HepG2 (cell line): ENCODE data around the gene FBXO10. TPM values are rescaled to one million over a fixed set of nuclear protein-coding genes. Genes with fewer than 3 reads are reported as not detected.

Experiments
- AGO2 ChIP-seq: fragments of 200-400 bp; formaldehyde crosslinking; optimal IDR thresholded peaks from 2 replicates; pipeline ENCODE3; 2017; ENCODE audit warnings: mild to moderate bottlenecking, low read depth, low read length, moderate library complexity
- GMEB2 ChIP-seq: IDR thresholded peaks from 2 replicates; pipeline ENCODE4 v1.6.1; 2016; ENCODE audit warnings: missing biosample characterization, missing genetic modification reagents, low read depth
- LRRFIP1 ChIP-seq: sonication (generic); formaldehyde crosslinking; conservative IDR thresholded peaks from 2 replicates; pipeline ENCODE4 v1.4.0; 2020; ENCODE audit warnings: missing genetic modification reagents
- NFE2 ChIP-seq: sonication (generic); formaldehyde crosslinking; IDR thresholded peaks from 2 replicates; pipeline ENCODE4 v1.4.0; 2020; ENCODE audit warnings: missing genetic modification reagents
- NFYB ChIP-seq: sonication (generic); formaldehyde crosslinking; IDR thresholded peaks from 2 replicates; pipeline ENCODE4 v1.4.0; 2020; ENCODE audit warnings: missing genetic modification reagents
- POGK ChIP-seq: sonication (generic); formaldehyde crosslinking; conservative IDR thresholded peaks from 2 replicates; pipeline ENCODE4 v1.8.0; 2022; ENCODE audit warnings: mild to moderate bottlenecking, moderate library complexity, missing genetic modification reagents
- RNF2 ChIP-seq: fragments of 450-650 bp; conservative IDR thresholded peaks from 2 replicates; pipeline ENCODE4 v1.6.1; 2016; ENCODE audit warnings: low read depth
- SRY ChIP-seq: sonication (generic); formaldehyde crosslinking; IDR thresholded peaks from 2 replicates; pipeline ENCODE4 v1.8.0; 2022; ENCODE audit warnings: mild to moderate bottlenecking, missing genetic modification reagents
- TOE1 ChIP-seq: sonication (generic); formaldehyde crosslinking; IDR thresholded peaks from 2 replicates; pipeline ENCODE4 v1.4.0; 2020; ENCODE audit warnings: mild to moderate bottlenecking, missing genetic modification reagents
- ZFP82 ChIP-seq: sonication (generic); formaldehyde crosslinking; IDR thresholded peaks from 2 replicates; pipeline ENCODE4 v1.5.1; 2020; ENCODE audit warnings: mild to moderate bottlenecking, missing genetic modification reagents, borderline replicate concordance
- ZNF281 ChIP-seq: sonication (generic); formaldehyde crosslinking; IDR thresholded peaks from 2 replicates; pipeline ENCODE4 v1.4.0; 2020; ENCODE audit warnings: missing genetic modification reagents, borderline replicate concordance
- ZSCAN21 ChIP-seq: sonication (generic); formaldehyde crosslinking; IDR thresholded peaks from 2 replicates; pipeline ENCODE4 v1.8.0; 2022; ENCODE audit warnings: mild to moderate bottlenecking, missing genetic modification reagents, moderate library complexity, borderline replicate concordance
- polyA plus RNA-seq, 8 experiments: library from polyadenylated mRNA; depleted of rRNA in 3 of 8; stranded (reverse) in 7 of 8; unstranded in 1 of 8; fragments of >200 nt; fragmentation: Illumina TruSeq in 4 of 8; extraction: Trizol in 4 of 8; gene quantifications; 2 replicates each; pipeline versions ENCODE4 v1.2.1 to v1.2.3, GENCODE V29; 2011 to 2016; ENCODE audit warnings: low read depth in 4 of 8, missing spikeins in 1 of 8, mixed read lengths in 1 of 8; ENCODE audit not compliant: insufficient read depth in 1 of 8
- total RNA-seq, 5 experiments: library from RNA; depleted of rRNA; stranded (reverse); fragments of >200 nt; fragmentation: Illumina TruSeq; extraction: Trizol; gene quantifications; 2 replicates each; pipeline ENCODE4 v1.2.3, GENCODE V29; 2016; ENCODE audit warnings: low read depth in 1 of 5

The FBXO10 gene
- total and polyA plus RNA-seq, 2 of the 13 experiments (the other 11 are each of a cell fraction or from before 2014, with no cell fraction given): 3.1 to 5.1 TPM

GRCh38 chr9:37575921-37576721 lies at the start of gene FBXO10 (continued):
- TF ChIP-seq ZNF281 (no peak), ZFP82 (CRISPR knock-in tag) (no peak), LRRFIP1 (CRISPR knock-in tag) (no peak), RNF2 (peak; percentile 74; the same call in 1 of the 2 replicates), SRY (CRISPR knock-in tag) (peak; percentile 74; the same call in 1 of the 2 replicates), TOE1 (CRISPR knock-in tag) (no peak), NFYB (CRISPR knock-in tag) (no peak), POGK (no peak), ZSCAN21 (CRISPR knock-in tag) (peak; percentile 54; the same call in 1 of the 2 replicates), NFE2 (CRISPR knock-in tag) (no peak), GMEB2 (CRISPR knock-in tag) (no peak), AGO2 (peak; percentile 88)
